Astrocyte of the cerebellum (primary cell): ENCODE results near the gene RNF7.

Experiments
- DNase-seq: peaks from one replicate; pipeline ENCODE4 v3.0.0-alpha.2; 2011; ENCODE audit warnings: low read depth
- H3K4me3 ChIP-seq: 2 replicates; pipeline ENCODE4 v1.5.1; 2011; ENCODE audit warnings: mild to moderate bottlenecking, low read depth, low read length, moderate library complexity
- in situ Hi-C: cut with HindIII; loops from 2 replicates; pipeline ENCODE4 v1.10.0; 2017; ENCODE audit warnings: low sequenced_read_pairs
- TF ChIP-seq, protein P1 (sequence below): IDR thresholded peaks from 2 replicates; pipeline ENCODE4 v1.5.1; 2012; ENCODE audit warnings: low read length, low read depth, moderate library complexity, mild to moderate bottlenecking; ENCODE audit errors: missing control alignments

The RNF7 gene

GRCh38 chr3:141773676-141774075, 35.6 kb downstream of the RNF7 start:
- TF ChIP-seq, protein P1, sequence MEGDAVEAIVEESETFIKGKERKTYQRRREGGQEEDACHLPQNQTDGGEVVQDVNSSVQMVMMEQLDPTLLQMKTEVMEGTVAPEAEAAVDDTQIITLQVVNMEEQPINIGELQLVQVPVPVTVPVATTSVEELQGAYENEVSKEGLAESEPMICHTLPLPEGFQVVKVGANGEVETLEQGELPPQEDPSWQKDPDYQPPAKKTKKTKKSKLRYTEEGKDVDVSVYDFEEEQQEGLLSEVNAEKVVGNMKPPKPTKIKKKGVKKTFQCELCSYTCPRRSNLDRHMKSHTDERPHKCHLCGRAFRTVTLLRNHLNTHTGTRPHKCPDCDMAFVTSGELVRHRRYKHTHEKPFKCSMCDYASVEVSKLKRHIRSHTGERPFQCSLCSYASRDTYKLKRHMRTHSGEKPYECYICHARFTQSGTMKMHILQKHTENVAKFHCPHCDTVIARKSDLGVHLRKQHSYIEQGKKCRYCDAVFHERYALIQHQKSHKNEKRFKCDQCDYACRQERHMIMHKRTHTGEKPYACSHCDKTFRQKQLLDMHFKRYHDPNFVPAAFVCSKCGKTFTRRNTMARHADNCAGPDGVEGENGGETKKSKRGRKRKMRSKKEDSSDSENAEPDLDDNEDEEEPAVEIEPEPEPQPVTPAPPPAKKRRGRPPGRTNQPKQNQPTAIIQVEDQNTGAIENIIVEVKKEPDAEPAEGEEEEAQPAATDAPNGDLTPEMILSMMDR = no peak
- H3K4me3 ChIP-seq = no peak overlapping the region
- in situ Hi-C loops = no loop called here
- DNase-seq = no peak

DNA sequence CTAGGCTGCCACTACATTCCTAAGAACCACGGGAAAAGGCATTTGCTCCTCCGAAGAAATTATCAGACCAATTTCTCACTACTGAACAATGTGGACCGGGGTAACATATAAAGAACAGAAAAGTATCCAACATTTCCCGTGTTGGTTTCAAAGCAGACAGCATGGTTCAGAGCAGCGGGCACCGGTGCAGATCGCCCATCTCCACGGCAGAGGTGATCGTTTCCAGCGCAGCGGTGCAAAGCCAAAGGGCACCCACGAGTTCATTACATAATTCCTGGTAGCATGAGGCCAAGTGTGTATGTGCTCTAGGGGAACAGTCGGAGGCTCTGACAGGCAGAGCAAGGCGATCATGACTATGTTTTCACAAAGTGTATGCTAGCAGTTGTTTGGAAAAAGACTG, 38.3 kb downstream of the RNF7 start:
- no peak overlapping the region for H3K4me3 ChIP-seq
- TF ChIP-seq, protein P1 = no peak
- in situ Hi-C loops = loop anchor here (5.0 kb wide), 1 partner anchor 51 kb away; no protein-coding TSS in a partner anchor
- DNase-seq = no peak

DNA sequence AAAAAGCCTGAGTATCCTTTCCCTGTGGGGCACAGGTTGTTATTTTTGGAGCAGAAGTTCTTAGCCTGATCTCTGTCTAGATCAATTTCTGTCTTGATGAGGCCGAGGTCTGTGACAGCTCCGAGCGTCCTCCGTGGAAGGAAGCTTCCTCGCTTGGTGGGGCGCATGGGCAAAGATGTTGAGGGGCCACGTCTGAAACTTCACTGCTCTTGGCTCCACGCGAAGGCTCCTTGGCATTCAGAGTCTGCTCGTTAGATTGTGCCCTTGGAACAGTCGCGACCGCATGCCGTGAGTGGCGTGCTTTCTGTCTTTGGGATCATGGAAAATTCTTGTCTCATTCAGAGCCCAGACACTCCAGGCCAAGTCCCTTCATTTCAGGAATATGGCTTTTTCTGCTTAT, 38.8 kb downstream of the RNF7 start:
- no peak for DNase-seq
- TF ChIP-seq, protein P1 = no peak
- in situ Hi-C loops = loop anchor here (5.0 kb wide), 1 partner anchor 50 kb away; no protein-coding TSS in a partner anchor
- no peak overlapping the region for H3K4me3 ChIP-seq

GRCh38 chr3:141777957-141778813, 40.1 kb downstream of the RNF7 start:
- TF ChIP-seq, protein P1 = no peak
- no peak for DNase-seq
- in situ Hi-C loops = loop anchor here (5.0 kb wide), 1 partner anchor 49 kb away; no protein-coding TSS in a partner anchor
- H3K4me3 ChIP-seq = no peak overlapping the region

- no peak for DNase-seq
- H3K4me3 ChIP-seq = no peak overlapping the region
- TF ChIP-seq, protein P1 = no peak
- in situ Hi-C loops = loop anchor here (5.0 kb wide), 1 partner anchor 48 kb away; no protein-coding TSS in a partner anchor
Observed at GRCh38 chr3:141779667-141780066, 41.6 kb downstream of the RNF7 start.

- H3K4me3 ChIP-seq = no peak overlapping the region
- in situ Hi-C loops = no loop called here
- TF ChIP-seq, protein P1 = peak; percentile 26
- DNase-seq = no peak
Observed at GRCh38 chr3:141782386-141782932, 44.4 kb downstream of the RNF7 start.
